GM12872 (cell line): ENCODE data around the gene FANK1.

ENCODE experiments used
- CTCF ChIP-seq: IDR thresholded peaks from 3 replicates; pipeline ENCODE4 v1.5.1; 2011; ENCODE audit warnings: low read depth, mild to moderate bottlenecking, low read length, moderate library complexity; ENCODE audit not compliant: insufficient read depth

Gene FANK1

DNA sequence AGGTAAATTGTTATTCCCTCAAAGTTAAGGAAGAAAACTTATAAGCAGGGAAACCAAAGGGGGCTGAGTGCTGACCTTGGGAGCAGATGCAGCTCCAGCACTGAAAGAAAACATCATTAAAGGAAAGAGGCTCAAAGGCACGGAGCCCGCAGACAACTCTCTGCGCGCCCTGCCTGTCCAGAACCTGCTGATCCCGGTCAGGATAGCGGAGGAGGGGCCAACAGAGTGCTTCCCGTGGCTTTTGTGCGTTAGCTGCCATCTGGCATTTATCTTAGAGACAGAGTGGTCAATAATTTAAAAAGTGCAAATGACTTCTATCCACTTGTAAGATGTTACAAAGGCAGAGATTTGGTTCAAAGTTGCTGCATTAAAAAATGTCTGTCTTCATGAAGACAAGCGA is 162.1 kb downstream of the FANK1 start:
- no peak for TF ChIP-seq CTCF
